SK-N-MC (cell line): ENCODE data around the gene HRG.

Experiments
- EZH2 ChIP-seq: fragments of 200-600 bp; sonication (generic); IDR thresholded peaks from one replicate; pipeline ENCODE4 v1.6.1; 2017; ENCODE audit warnings: antibody characterized with exemption
- FOXP2 ChIP-seq: optimal IDR thresholded peaks from 2 replicates; pipeline ENCODE3; 2011; ENCODE audit warnings: mild to moderate bottlenecking, moderate library complexity; ENCODE audit not compliant: insufficient read depth; ENCODE audit errors: extremely low read length, control extremely low read depth
- POLR2AphosphoS5 ChIP-seq: IDR thresholded peaks from 2 replicates; pipeline ENCODE4 v1.6.1; 2012; ENCODE audit warnings: mild to moderate bottlenecking, low read depth, low read length, borderline replicate concordance

GRCh38 chr3:186713499-186713898, 47.7 kb downstream of the HRG start:
- TF ChIP-seq POLR2AphosphoS5 (no peak), FOXP2 (no peak), EZH2 (no peak)
